Keratinocyte (primary cell): Measurements from ENCODE around the gene RNU5B-1. TPM values are rescaled to one million over a fixed set of nuclear protein-coding genes. Genes with fewer than 3 reads are reported as not detected.

ENCODE experiments used
- DNase-seq: peaks from one replicate; pipeline ENCODE4 v3.0.0-alpha.2; 2011; ENCODE audit warnings: low read depth, missing footprints, low spot score
- FAIRE-seq: peaks from 2 replicates; lab custom pipeline; 2011; peaks lifted over from hg19 to GRCh38; lab: Jason Lieb, UNC
- H2AFZ ChIP-seq: 2 replicates; pipeline ENCODE4 v1.6.0; 2012; ENCODE audit warnings: low read length, control low read depth, inconsistent platforms; ENCODE audit not compliant: control insufficient read depth
- H3K27ac ChIP-seq: 2 replicates; pipeline ENCODE4 v1.5.1; 2011; ENCODE audit warnings: low read length; ENCODE audit not compliant: control insufficient read depth, insufficient read depth
- H3K27me3 ChIP-seq: 3 replicates; pipeline ENCODE4 v1.6.0; 2011; ENCODE audit warnings: low read length; ENCODE audit not compliant: control insufficient read depth, insufficient read depth; ENCODE audit errors: extremely low read depth
- H3K36me3 ChIP-seq, 2 experiments: 2 replicates in 1 of 2; 3 replicates in 1 of 2; pipeline ENCODE4 v1.5.1; 2011; ENCODE audit warnings: low read length in 2 of 2, mild to moderate bottlenecking in 1 of 2; ENCODE audit not compliant: control insufficient read depth in 2 of 2, insufficient read depth in 2 of 2; ENCODE audit errors: extremely low read depth in 1 of 2
- H3K4me1 ChIP-seq: 3 replicates; pipeline ENCODE4 v1.5.1; 2011; ENCODE audit warnings: low read length; ENCODE audit not compliant: control insufficient read depth, insufficient read depth; ENCODE audit errors: extremely low read depth
- H3K4me2 ChIP-seq: 3 replicates; pipeline ENCODE4 v1.6.0; 2011; ENCODE audit warnings: low read depth, low read length; ENCODE audit not compliant: control insufficient read depth, insufficient read depth; ENCODE audit errors: extremely low read depth
- H3K4me3 ChIP-seq, 3 experiments: fragments of 200-600 bp in 1 of 3; sonication (generic) in 1 of 3; 2 replicates in 2 of 3; 3 replicates in 1 of 3; pipeline ENCODE4 v1.5.1; 2011 to 2016; ENCODE audit warnings: low read length in 3 of 3, mild to moderate bottlenecking in 3 of 3, control low read depth in 2 of 3, inconsistent platforms in 1 of 3, low read depth in 1 of 3, mixed read lengths in 1 of 3, mixed run types in 1 of 3, moderate library complexity in 1 of 3; ENCODE audit not compliant: control insufficient read depth in 2 of 3, insufficient read depth in 2 of 3; ENCODE audit errors: extremely low read depth in 1 of 3
- H3K79me2 ChIP-seq: 2 replicates; pipeline ENCODE4 v1.6.0; 2012; ENCODE audit warnings: low read length; ENCODE audit not compliant: control insufficient read depth, insufficient read depth
- H3K9ac ChIP-seq: 3 replicates; pipeline ENCODE4 v1.6.0; 2011; ENCODE audit warnings: low read length; ENCODE audit not compliant: control insufficient read depth, insufficient read depth; ENCODE audit errors: extremely low read depth
- H3K9me1 ChIP-seq: 3 replicates; pipeline ENCODE4 v1.6.0; 2011; ENCODE audit warnings: low read length; ENCODE audit not compliant: control insufficient read depth, insufficient read depth; ENCODE audit errors: extremely low read depth
- H3K9me3 ChIP-seq: 2 replicates; pipeline ENCODE4 v1.5.1; 2012; ENCODE audit warnings: low read depth, low read length; ENCODE audit not compliant: control insufficient read depth
- H4K20me1 ChIP-seq: 3 replicates; pipeline ENCODE4 v1.6.0; 2011; ENCODE audit warnings: low read length; ENCODE audit not compliant: control insufficient read depth, insufficient read depth; ENCODE audit errors: extremely low read depth
- EZH2 ChIP-seq: IDR thresholded peaks from one replicate; pipeline ENCODE4 v1.6.1; 2012; ENCODE audit warnings: inconsistent platforms, mild to moderate bottlenecking, low read length, moderate library complexity
- dilution Hi-C: fragments of 300-500 bp; cut with MboI; formaldehyde crosslinking; loops from one replicate; pipeline ENCODE4 v1.7.0; 2020; ENCODE audit warnings: low sequenced_read_pairs; ENCODE audit not compliant: extremely low pct_ligation_motif_present
- polyA plus RNA-seq, 5 experiments: library from polyadenylated mRNA; depleted of rRNA in 3 of 5; stranded (reverse) in 3 of 5; stranded (forward) in 1 of 5; unstranded in 1 of 5; fragments of >200 nt; gene quantifications; 1 replicate in 1 of 5; 2 replicates in 3 of 5; 3 replicates in 1 of 5; pipeline versions ENCODE4 v1.2.1 to v1.2.3, GENCODE V29; 2011 to 2012; ENCODE audit warnings: missing spikeins in 2 of 5, low read depth in 1 of 5, low replicate concordance in 1 of 5
- TF ChIP-seq, protein P1 (sequence below), 3 experiments: IDR thresholded peaks in 1 of 3; conservative IDR thresholded peaks in 1 of 3; optimal IDR thresholded peaks in 1 of 3; 2 replicates in 2 of 3; 3 replicates in 1 of 3; pipeline versions ENCODE3 to v1.5.1; 2011; ENCODE audit warnings: low read length in 3 of 3, mild to moderate bottlenecking in 3 of 3, moderate library complexity in 2 of 3, control low read depth in 1 of 3, inconsistent platforms in 1 of 3; ENCODE audit not compliant: insufficient read depth in 2 of 3; ENCODE audit errors: extremely low read depth in 1 of 3

The RNU5B-1 gene
- polyA plus RNA-seq, 1 donor (not counting 4 experiments of a cell fraction or from before 2014, with no cell fraction given) = not detected

DNA sequence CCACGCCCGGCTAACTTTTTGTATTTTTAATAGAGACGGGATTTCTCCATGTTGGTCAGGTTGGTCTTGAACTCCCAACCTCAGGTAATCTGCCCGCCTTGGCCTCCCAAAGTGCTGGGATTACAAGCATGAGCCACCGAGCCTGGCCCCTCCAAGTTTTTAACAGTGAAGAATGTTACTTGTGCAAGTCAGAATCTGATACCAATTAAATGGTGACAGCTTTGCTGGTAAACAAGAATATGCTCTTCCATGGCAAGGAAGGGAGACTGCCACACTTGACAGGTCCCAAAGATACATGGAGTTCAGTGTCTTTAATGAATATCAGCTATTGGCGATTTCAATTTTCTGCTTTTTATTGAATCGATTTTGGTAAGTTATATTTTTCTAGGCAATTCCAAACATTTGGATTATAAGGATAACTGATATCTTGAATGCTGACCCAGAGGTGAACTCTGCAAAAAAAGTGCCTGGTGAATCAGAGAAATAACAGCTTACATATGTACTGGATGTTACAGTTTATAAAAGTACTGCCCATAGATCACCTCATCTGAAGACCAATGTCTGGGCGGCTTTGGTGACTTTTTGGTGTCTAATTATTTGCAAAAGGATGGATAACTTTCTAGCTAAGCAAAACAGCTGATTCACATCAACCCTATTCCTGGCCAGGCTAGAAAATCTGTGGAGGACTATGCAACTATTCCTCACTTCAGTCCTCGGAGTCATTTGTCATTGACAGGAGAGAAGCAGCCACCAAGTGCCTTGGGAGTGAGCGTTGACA is 19.0 kb upstream of the RNU5B-1 start:
- Histone ChIP-seq H3K36me3 (no peaks in the 10 kb centered on the region), H3K79me2 (no peaks in the 10 kb centered on the region), H3K9me1 (no peaks in the 10 kb centered on the region), H3K4me2 (peak overlapping the region; percentile 86), H3K27me3 (no peaks in the 10 kb centered on the region), H3K4me1 (peaks cover 9% of the 10 kb centered on the region), H3K4me3 (peak overlapping the region; percentile 51 to 74 (median 69)), H2AFZ (peak overlapping the region; percentile 92), H3K27ac (peak overlapping the region; percentile 52), H4K20me1 (no peaks in the 10 kb centered on the region), H3K9ac (peak overlapping the region; percentile 72), H3K9me3 (no peaks in the 10 kb centered on the region)
- FAIRE-seq = peak; percentile 26
- TF ChIP-seq EZH2 = no peak
- TF ChIP-seq, protein P1, sequence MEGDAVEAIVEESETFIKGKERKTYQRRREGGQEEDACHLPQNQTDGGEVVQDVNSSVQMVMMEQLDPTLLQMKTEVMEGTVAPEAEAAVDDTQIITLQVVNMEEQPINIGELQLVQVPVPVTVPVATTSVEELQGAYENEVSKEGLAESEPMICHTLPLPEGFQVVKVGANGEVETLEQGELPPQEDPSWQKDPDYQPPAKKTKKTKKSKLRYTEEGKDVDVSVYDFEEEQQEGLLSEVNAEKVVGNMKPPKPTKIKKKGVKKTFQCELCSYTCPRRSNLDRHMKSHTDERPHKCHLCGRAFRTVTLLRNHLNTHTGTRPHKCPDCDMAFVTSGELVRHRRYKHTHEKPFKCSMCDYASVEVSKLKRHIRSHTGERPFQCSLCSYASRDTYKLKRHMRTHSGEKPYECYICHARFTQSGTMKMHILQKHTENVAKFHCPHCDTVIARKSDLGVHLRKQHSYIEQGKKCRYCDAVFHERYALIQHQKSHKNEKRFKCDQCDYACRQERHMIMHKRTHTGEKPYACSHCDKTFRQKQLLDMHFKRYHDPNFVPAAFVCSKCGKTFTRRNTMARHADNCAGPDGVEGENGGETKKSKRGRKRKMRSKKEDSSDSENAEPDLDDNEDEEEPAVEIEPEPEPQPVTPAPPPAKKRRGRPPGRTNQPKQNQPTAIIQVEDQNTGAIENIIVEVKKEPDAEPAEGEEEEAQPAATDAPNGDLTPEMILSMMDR (optimal IDR thresholded peaks at IDR 0.05 in 1 of 3, IDR thresholded peaks at IDR 0.05 in 1 of 3, conservative IDR thresholded peaks at IDR 0.05 in 1 of 3; ENCODE audit: extremely low read depth in 1 of 3, insufficient read depth in 2 of 3, low read length in 3 of 3) = no peak
- dilution Hi-C loops = no loop called here
- no peak for DNase-seq

DNA sequence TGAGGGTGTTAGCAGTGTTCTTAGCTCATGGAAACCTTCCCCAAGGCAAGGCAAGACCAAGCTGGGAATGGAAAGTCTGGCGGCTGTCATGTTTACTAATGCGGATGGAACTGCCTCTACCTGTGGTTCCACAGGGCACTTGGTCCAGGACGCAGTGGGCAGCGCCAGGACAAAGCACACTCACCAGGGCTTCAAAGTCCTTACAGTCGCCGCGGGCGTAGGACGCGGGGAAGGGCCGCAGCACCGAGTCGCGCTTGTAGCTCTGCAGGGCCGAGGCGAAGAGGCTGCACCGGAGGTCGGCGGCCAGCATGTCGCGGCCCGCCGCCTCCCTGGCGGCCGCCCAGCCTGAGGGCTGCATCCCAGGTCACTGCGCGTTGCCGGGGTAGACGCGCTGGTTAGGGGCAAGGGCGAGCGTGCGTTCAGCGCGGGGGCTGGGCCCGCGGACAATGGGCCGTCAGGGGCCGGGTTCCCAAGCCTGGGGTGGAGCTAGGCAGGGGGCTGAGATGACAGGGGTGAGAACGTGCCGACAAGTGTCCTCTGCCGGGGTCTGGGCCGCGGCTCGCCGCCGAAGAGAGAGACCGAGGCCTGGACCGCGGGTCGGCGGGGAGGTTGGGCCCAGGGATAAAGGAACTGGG is 18.3 kb upstream of the RNU5B-1 start:
- H3K27me3 ChIP-seq = no peaks in the 10 kb centered on the region
- H3K9me3 ChIP-seq = no peaks in the 10 kb centered on the region
- H3K79me2 ChIP-seq = no peaks in the 10 kb centered on the region
- H4K20me1 ChIP-seq = no peaks in the 10 kb centered on the region
- peak overlapping the region; percentile 92 for H2AFZ ChIP-seq
- peak overlapping the region; percentile 72 for H3K9ac ChIP-seq
- peak overlapping the region; percentile 86 for H3K4me2 ChIP-seq
- TF ChIP-seq EZH2 = no peak
- TF ChIP-seq, protein P1 (optimal IDR thresholded peaks at IDR 0.05 in 1 of 3, IDR thresholded peaks at IDR 0.05 in 1 of 3, conservative IDR thresholded peaks at IDR 0.05 in 1 of 3; ENCODE audit: extremely low read depth in 1 of 3, insufficient read depth in 2 of 3, low read length in 3 of 3) = no peak
- DNase-seq = no peak
- H3K27ac ChIP-seq = peak overlapping the region; percentile 52
- FAIRE-seq = no peak
- no peaks in the 10 kb centered on the region for H3K9me1 ChIP-seq
- H3K4me1 ChIP-seq = peaks cover 9% of the 10 kb centered on the region
- peak overlapping the region; percentile 51 to 74 (median 69) for H3K4me3 ChIP-seq
- dilution Hi-C loops = no loop called here
- no peaks in the 10 kb centered on the region for H3K36me3 ChIP-seq
